ENCODE results near the gene CNGA3.

DNA sequence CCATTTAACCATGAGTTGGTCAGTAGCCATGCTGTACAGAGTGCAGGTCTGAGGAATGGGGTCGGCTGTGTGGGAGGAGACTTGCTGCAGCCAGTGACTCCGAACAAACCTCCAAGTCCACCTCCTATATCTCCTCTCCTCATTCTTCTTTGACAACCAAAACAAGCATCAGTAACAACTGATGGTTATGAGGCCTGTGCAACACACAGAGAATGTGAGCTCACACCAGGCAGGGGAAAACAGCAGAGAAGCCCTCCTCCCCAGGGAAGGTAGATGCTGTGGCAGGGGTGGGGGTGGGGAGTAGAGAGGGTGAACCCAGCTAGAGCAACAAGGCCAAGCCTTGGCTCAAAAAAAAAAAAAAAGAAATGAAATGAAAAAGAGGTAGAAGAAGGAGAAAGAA is 12.3 kb upstream of the CNGA3 start:
- TF ChIP-seq POLR2AphosphoS5 (IDR thresholded peaks at IDR 0.05; ENCODE audit: borderline replicate concordance, low read depth, low read length) (no peak), EZH2 (IDR thresholded peaks at IDR 0.05) (no peak)
